Testis (tissue), 2 donors: ENCODE measurements around the gene RAB3GAP2.

Experiments
- POLR2A ChIP-seq: fragments of 450-650 bp; IDR thresholded peaks from one replicate; pipeline ENCODE4 v1.6.1; 2017; ENCODE audit warnings: antibody characterized with exemption, mild to moderate bottlenecking, moderate library complexity
- TF ChIP-seq, protein P1 (sequence below), 3 experiments: fragments of 450-650 bp in 2 of 3; fragments of 200-600 bp in 1 of 3; sonication (generic) in 1 of 3; IDR thresholded peaks; one replicate each; pipeline ENCODE4 v1.5.1; 2016 to 2019; ENCODE audit warnings: antibody characterized with exemption in 3 of 3, mild to moderate bottlenecking in 2 of 3, moderate library complexity in 1 of 3

GRCh38 chr1:220251272-220251671, 21.0 kb downstream of the RAB3GAP2 start:
- no peak for TF ChIP-seq POLR2A
- TF ChIP-seq, protein P1, sequence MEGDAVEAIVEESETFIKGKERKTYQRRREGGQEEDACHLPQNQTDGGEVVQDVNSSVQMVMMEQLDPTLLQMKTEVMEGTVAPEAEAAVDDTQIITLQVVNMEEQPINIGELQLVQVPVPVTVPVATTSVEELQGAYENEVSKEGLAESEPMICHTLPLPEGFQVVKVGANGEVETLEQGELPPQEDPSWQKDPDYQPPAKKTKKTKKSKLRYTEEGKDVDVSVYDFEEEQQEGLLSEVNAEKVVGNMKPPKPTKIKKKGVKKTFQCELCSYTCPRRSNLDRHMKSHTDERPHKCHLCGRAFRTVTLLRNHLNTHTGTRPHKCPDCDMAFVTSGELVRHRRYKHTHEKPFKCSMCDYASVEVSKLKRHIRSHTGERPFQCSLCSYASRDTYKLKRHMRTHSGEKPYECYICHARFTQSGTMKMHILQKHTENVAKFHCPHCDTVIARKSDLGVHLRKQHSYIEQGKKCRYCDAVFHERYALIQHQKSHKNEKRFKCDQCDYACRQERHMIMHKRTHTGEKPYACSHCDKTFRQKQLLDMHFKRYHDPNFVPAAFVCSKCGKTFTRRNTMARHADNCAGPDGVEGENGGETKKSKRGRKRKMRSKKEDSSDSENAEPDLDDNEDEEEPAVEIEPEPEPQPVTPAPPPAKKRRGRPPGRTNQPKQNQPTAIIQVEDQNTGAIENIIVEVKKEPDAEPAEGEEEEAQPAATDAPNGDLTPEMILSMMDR (IDR thresholded peaks at IDR 0.05) = no peak
